Activated CD4-positive, alpha-beta T cell treated with anti-CD3 and anti-CD28 coated beads for 1 hour (primary cell): ENCODE measurements around the gene TMEM238.

Source experiments
- DNase-seq: peaks from one replicate; pipeline ENCODE4 v3.0.0-alpha.2; 2020

The TMEM238 gene

GRCh38 chr19:55376241-55376933, 7.7 kb downstream of the TMEM238 start, which contains the start of gene TMEM190:
TSS of gene TMEM190 (plus strand) at chr19:55376826. CDS start at chr19:55376854, 28 bp downstream.
- no peak for DNase-seq

- no peak for DNase-seq
Measured at GRCh38 chr19:55373993-55374757, 9.9 kb downstream of the TMEM238 start.

- DNase-seq: no peak
Measured at GRCh38 chr19:55373306-55373992, 10.6 kb downstream of the TMEM238 start.

GRCh38 chr19:55372316-55373081, 11.6 kb downstream of the TMEM238 start:
- DNase-seq: no peak

GRCh38 chr19:55370305-55370988, 13.6 kb downstream of the TMEM238 start, which contains the start of gene IL11:
TSS of gene IL11 (minus strand) at chr19:55370463. CDS start at chr19:55370310, 153 bp downstream.
- no peak for DNase-seq

GRCh38 chr19:55369653-55370304, 14.3 kb downstream of the TMEM238 start:
- no peak for DNase-seq

- DNase-seq: no peak
Measured at GRCh38 chr19:55368701-55369563, 15.2 kb downstream of the TMEM238 start.

- DNase-seq: no peak
Measured at GRCh38 chr19:55368106-55368505, 16.0 kb downstream of the TMEM238 start.

GRCh38 chr19:55366790-55367189, 17.3 kb downstream of the TMEM238 start:
- no peak for DNase-seq

- no peak for DNase-seq
Measured at GRCh38 chr19:55365964-55366363, 18.1 kb downstream of the TMEM238 start.

GRCh38 chr19:55365245-55365644, 18.8 kb downstream of the TMEM238 start:
- no peak for DNase-seq

- no peak for DNase-seq
Measured at GRCh38 chr19:55362990-55363716, 20.9 kb downstream of the TMEM238 start, which contains the start of gene GARIN5B. TSS of gene GARIN5B (minus strand) at chr19:55363260. CDS start at chr19:55363066, 194 bp downstream.

- no peak for DNase-seq
Measured at GRCh38 chr19:55362174-55362989, 21.7 kb downstream of the TMEM238 start.

GRCh38 chr19:55360902-55361301, 23.2 kb downstream of the TMEM238 start:
- DNase-seq: no peak

- DNase-seq: no peak
Measured at GRCh38 chr19:55358943-55359908, 24.9 kb downstream of the TMEM238 start.

GRCh38 chr19:55358493-55358892, 25.6 kb downstream of the TMEM238 start:
- no peak for DNase-seq

GRCh38 chr19:55355213-55355821, 28.8 kb downstream of the TMEM238 start:
- no peak for DNase-seq
